MM.1S (cell line): Measurements from ENCODE around the gene GMFB.

Source experiments
- EZH2phosphoT487 ChIP-seq: fragments of 300-600 bp; sonication (generic); IDR thresholded peaks from 2 replicates; pipeline ENCODE4 v1.6.1; 2018; ENCODE audit warnings: antibody characterized with exemption, low read length
- TF ChIP-seq, protein P1 (sequence below): fragments of 300-600 bp; sonication (generic); IDR thresholded peaks from 2 replicates; pipeline ENCODE4 v1.5.1; 2016; ENCODE audit warnings: antibody characterized with exemption, low read length, mixed read lengths

DNA sequence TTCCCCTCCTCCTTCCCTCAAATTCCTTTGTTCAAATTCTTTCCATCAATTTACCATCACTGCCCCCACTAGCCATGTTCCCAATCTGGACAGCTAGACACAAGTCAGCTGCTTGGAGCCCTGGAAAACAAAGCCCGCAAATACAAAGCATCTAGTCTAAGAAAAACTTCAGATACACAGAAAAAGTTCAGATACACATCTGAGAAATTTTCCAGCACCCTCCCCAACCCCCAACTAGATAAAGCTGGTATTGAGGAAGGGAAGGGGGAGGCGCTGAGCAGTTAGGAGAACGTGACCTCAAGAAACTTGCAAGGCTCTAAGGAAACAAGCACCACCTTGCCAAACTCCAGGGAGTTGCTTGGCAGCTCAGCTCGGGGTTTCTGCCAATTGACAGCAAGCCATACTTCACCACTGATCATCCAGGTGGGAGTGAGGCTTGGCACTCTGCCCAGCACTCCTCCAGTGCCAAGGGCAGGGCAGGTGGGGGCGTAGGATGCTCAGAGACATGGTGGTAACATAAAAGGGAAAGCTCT is 42.6 kb downstream of the GMFB start:
- TF ChIP-seq, protein P1, sequence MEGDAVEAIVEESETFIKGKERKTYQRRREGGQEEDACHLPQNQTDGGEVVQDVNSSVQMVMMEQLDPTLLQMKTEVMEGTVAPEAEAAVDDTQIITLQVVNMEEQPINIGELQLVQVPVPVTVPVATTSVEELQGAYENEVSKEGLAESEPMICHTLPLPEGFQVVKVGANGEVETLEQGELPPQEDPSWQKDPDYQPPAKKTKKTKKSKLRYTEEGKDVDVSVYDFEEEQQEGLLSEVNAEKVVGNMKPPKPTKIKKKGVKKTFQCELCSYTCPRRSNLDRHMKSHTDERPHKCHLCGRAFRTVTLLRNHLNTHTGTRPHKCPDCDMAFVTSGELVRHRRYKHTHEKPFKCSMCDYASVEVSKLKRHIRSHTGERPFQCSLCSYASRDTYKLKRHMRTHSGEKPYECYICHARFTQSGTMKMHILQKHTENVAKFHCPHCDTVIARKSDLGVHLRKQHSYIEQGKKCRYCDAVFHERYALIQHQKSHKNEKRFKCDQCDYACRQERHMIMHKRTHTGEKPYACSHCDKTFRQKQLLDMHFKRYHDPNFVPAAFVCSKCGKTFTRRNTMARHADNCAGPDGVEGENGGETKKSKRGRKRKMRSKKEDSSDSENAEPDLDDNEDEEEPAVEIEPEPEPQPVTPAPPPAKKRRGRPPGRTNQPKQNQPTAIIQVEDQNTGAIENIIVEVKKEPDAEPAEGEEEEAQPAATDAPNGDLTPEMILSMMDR, result no peak
- TF ChIP-seq EZH2phosphoT487, result no peak
